ENCODE results near the gene CCNY.

The CCNY gene

GRCh38 chr10:35606430-35606829 is 270.1 kb downstream of the CCNY start:
- H3K4me1 ChIP-seq (ENCODE audit: control insufficient read depth, insufficient read depth, low read length, unreplicated experiment): peaks cover 9% of the 10 kb centered on the region
- no peaks in the 10 kb centered on the region for H3K36me3 ChIP-seq (ENCODE audit: insufficient read depth, low read length)
- no peak overlapping the region for H3K4me3 ChIP-seq (ENCODE audit: low read depth, low read length)
- no peaks in the 10 kb centered on the region for H3K79me2 ChIP-seq (ENCODE audit: control insufficient read depth, insufficient read depth, low read length, unreplicated experiment)
- peaks cover 22% of the 10 kb centered on the region for H3K27me3 ChIP-seq (ENCODE audit: insufficient read depth, low read length)
- no peak overlapping the region for H2AFZ ChIP-seq (ENCODE audit: low read length, unreplicated experiment)
- no peak overlapping the region for H3K27ac ChIP-seq (ENCODE audit: low read depth, low read length)

GRCh38 chr10:35607475-35608327 is 271.4 kb downstream of the CCNY start:
- no peaks in the 10 kb centered on the region for H3K79me2 ChIP-seq (ENCODE audit: control insufficient read depth, insufficient read depth, low read length, unreplicated experiment)
- no peaks in the 10 kb centered on the region for H3K36me3 ChIP-seq (ENCODE audit: insufficient read depth, low read length)
- peaks cover 9% of the 10 kb centered on the region for H3K4me1 ChIP-seq (ENCODE audit: control insufficient read depth, insufficient read depth, low read length, unreplicated experiment)
- peak overlapping the region; percentile 57 for H2AFZ ChIP-seq (ENCODE audit: low read length, unreplicated experiment)
- peaks cover 34% of the 10 kb centered on the region for H3K27me3 ChIP-seq (ENCODE audit: insufficient read depth, low read length)
- H3K27ac ChIP-seq (ENCODE audit: low read depth, low read length): no peak overlapping the region
- H3K4me3 ChIP-seq (ENCODE audit: low read depth, low read length): peak overlapping the region; percentile 64

GRCh38 chr10:35608328-35608672 is 272.0 kb downstream of the CCNY start:
- Histone ChIP-seq H3K4me1 (ENCODE audit: control insufficient read depth, insufficient read depth, low read length, unreplicated experiment) (peaks cover 9% of the 10 kb centered on the region), H3K27me3 (ENCODE audit: insufficient read depth, low read length) (peaks cover 36% of the 10 kb centered on the region), H3K79me2 (ENCODE audit: control insufficient read depth, insufficient read depth, low read length, unreplicated experiment) (no peaks in the 10 kb centered on the region), H3K36me3 (ENCODE audit: insufficient read depth, low read length) (no peaks in the 10 kb centered on the region), H3K27ac (ENCODE audit: low read depth, low read length) (no peak overlapping the region), H2AFZ (ENCODE audit: low read length, unreplicated experiment) (peak overlapping the region; percentile 57), H3K4me3 (ENCODE audit: low read depth, low read length) (peak overlapping the region; percentile 64)

GRCh38 chr10:35611750-35612149 is 275.4 kb downstream of the CCNY start:
- Histone ChIP-seq H3K4me1 (ENCODE audit: control insufficient read depth, insufficient read depth, low read length, unreplicated experiment) (peaks cover 7% of the 10 kb centered on the region), H2AFZ (ENCODE audit: low read length, unreplicated experiment) (no peak overlapping the region), H3K79me2 (ENCODE audit: control insufficient read depth, insufficient read depth, low read length, unreplicated experiment) (no peaks in the 10 kb centered on the region), H3K27ac (ENCODE audit: low read depth, low read length) (no peak overlapping the region), H3K4me3 (ENCODE audit: low read depth, low read length) (no peak overlapping the region), H3K27me3 (ENCODE audit: insufficient read depth, low read length) (peaks cover 22% of the 10 kb centered on the region), H3K36me3 (ENCODE audit: insufficient read depth, low read length) (no peaks in the 10 kb centered on the region)

- Histone ChIP-seq H3K27ac (ENCODE audit: low read depth, low read length) (no peak overlapping the region), H3K4me3 (ENCODE audit: low read depth, low read length) (no peak overlapping the region), H3K4me1 (ENCODE audit: control insufficient read depth, insufficient read depth, low read length, unreplicated experiment) (no peaks in the 10 kb centered on the region), H3K36me3 (ENCODE audit: insufficient read depth, low read length) (no peaks in the 10 kb centered on the region), H3K27me3 (ENCODE audit: insufficient read depth, low read length) (peaks cover 18% of the 10 kb centered on the region), H2AFZ (ENCODE audit: low read length, unreplicated experiment) (no peak overlapping the region), H3K79me2 (ENCODE audit: control insufficient read depth, insufficient read depth, low read length, unreplicated experiment) (no peaks in the 10 kb centered on the region)
Measured at GRCh38 chr10:35612385-35613106, 276.2 kb downstream of the CCNY start.

GRCh38 chr10:35613107-35613440 is 276.8 kb downstream of the CCNY start:
- Histone ChIP-seq H3K4me1 (ENCODE audit: control insufficient read depth, insufficient read depth, low read length, unreplicated experiment) (no peaks in the 10 kb centered on the region), H3K4me3 (ENCODE audit: low read depth, low read length) (no peak overlapping the region), H2AFZ (ENCODE audit: low read length, unreplicated experiment) (no peak overlapping the region), H3K27me3 (ENCODE audit: insufficient read depth, low read length) (peaks cover 18% of the 10 kb centered on the region), H3K27ac (ENCODE audit: low read depth, low read length) (no peak overlapping the region), H3K36me3 (ENCODE audit: insufficient read depth, low read length) (no peaks in the 10 kb centered on the region), H3K79me2 (ENCODE audit: control insufficient read depth, insufficient read depth, low read length, unreplicated experiment) (no peaks in the 10 kb centered on the region)

GRCh38 chr10:35613597-35614226 is 277.4 kb downstream of the CCNY start:
- Histone ChIP-seq H3K4me1 (ENCODE audit: control insufficient read depth, insufficient read depth, low read length, unreplicated experiment) (no peaks in the 10 kb centered on the region), H3K4me3 (ENCODE audit: low read depth, low read length) (no peak overlapping the region), H3K27me3 (ENCODE audit: insufficient read depth, low read length) (peaks cover 15% of the 10 kb centered on the region), H3K79me2 (ENCODE audit: control insufficient read depth, insufficient read depth, low read length, unreplicated experiment) (no peaks in the 10 kb centered on the region), H3K36me3 (ENCODE audit: insufficient read depth, low read length) (no peaks in the 10 kb centered on the region), H3K27ac (ENCODE audit: low read depth, low read length) (no peak overlapping the region), H2AFZ (ENCODE audit: low read length, unreplicated experiment) (no peak overlapping the region)

GRCh38 chr10:35614312-35614711 is 278.0 kb downstream of the CCNY start:
- Histone ChIP-seq H3K27me3 (ENCODE audit: insufficient read depth, low read length) (peaks cover 15% of the 10 kb centered on the region), H3K27ac (ENCODE audit: low read depth, low read length) (no peak overlapping the region), H3K79me2 (ENCODE audit: control insufficient read depth, insufficient read depth, low read length, unreplicated experiment) (no peaks in the 10 kb centered on the region)

More at GRCh38 chr10:35614312-35614711, 278.0 kb downstream of the CCNY start:
- no peaks in the 10 kb centered on the region for H3K4me1 ChIP-seq (ENCODE audit: control insufficient read depth, insufficient read depth, low read length, unreplicated experiment)
- H3K4me3 ChIP-seq (ENCODE audit: low read depth, low read length): no peak overlapping the region
- H3K36me3 ChIP-seq (ENCODE audit: insufficient read depth, low read length): no peaks in the 10 kb centered on the region
- H2AFZ ChIP-seq (ENCODE audit: low read length, unreplicated experiment): no peak overlapping the region

Data from ACC112 (cell line).